ENCODE results near the gene TRPV6.

DNA sequence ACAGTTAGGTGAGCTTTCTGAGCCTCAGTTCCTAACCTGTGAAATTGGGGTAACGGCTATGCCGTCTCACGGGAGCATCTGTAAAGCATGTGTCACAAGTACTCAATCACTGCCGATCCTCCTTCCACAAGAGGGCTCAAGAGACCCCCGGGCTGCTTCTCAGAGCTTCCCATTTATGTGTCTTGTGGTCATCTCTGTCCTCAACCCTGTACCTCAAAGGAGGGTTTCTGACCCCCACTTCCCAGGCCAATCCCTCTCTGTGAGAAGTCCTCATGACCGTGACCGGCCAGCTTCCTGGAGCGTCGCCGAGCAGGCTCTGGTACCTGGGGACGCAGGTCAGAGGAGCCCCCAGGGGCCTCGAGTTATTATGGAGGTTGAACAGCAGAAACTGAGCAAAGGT lies 48.5 kb upstream of the TRPV6 start:
- TF ChIP-seq, protein P1, sequence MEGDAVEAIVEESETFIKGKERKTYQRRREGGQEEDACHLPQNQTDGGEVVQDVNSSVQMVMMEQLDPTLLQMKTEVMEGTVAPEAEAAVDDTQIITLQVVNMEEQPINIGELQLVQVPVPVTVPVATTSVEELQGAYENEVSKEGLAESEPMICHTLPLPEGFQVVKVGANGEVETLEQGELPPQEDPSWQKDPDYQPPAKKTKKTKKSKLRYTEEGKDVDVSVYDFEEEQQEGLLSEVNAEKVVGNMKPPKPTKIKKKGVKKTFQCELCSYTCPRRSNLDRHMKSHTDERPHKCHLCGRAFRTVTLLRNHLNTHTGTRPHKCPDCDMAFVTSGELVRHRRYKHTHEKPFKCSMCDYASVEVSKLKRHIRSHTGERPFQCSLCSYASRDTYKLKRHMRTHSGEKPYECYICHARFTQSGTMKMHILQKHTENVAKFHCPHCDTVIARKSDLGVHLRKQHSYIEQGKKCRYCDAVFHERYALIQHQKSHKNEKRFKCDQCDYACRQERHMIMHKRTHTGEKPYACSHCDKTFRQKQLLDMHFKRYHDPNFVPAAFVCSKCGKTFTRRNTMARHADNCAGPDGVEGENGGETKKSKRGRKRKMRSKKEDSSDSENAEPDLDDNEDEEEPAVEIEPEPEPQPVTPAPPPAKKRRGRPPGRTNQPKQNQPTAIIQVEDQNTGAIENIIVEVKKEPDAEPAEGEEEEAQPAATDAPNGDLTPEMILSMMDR (IDR thresholded peaks at IDR 0.05; ENCODE audit: low read length): no peak
- TF ChIP-seq EZH2 (optimal IDR thresholded peaks at IDR 0.05; ENCODE audit: low read depth, low read length) (no peak), EZH2phosphoT487 (IDR thresholded peaks at IDR 0.05; ENCODE audit: low read length) (no peak)
